CD4-positive, alpha-beta T cell treated with Interleukin-21 for 1 hour (primary cell): Measurements from ENCODE around the gene CCDC92B.
A peak's percentile ranks its signal among the peaks of the same experiment; 100 is the strongest.
"Not testable (repeated sequence)": the region's sequence is repeated elsewhere in the genome, so short reads cannot be mapped to it uniquely, and the experiment has no call there.

Experiments used
- DNase-seq: peaks from one replicate; pipeline ENCODE4 v3.0.0-alpha.2; 2020

CCDC92B gene

GRCh38 chr17:2749058-2749783 is at the start of gene CCDC92B:
Gene CCDC92B (minus strand): TSS chr17:2749652. CDS start chr17:2735145, 14,507 bp downstream.
- no peak for DNase-seq

- DNase-seq: peak; percentile 36
Measured at GRCh38 chr17:2798678-2799077, 49.2 kb upstream of the CCDC92B start.

GRCh38 chr17:2798188-2798587 is 48.7 kb upstream of the CCDC92B start:
- DNase-seq: no peak

GRCh38 chr17:2797637-2798036 is 48.2 kb upstream of the CCDC92B start:
- no peak for DNase-seq

GRCh38 chr17:2797226-2797625 is 47.8 kb upstream of the CCDC92B start:
- no peak for DNase-seq

- peak; percentile 86 for DNase-seq
Measured at GRCh38 chr17:2796164-2797125, 47.0 kb upstream of the CCDC92B start, which contains the start of gene RAP1GAP2. Gene RAP1GAP2 (plus strand): TSS chr17:2796438. CDS start chr17:2796528, 90 bp downstream.

GRCh38 chr17:2795441-2796163 is 46.1 kb upstream of the CCDC92B start:
- DNase-seq: no peak

GRCh38 chr17:2794111-2794803 is 44.8 kb upstream of the CCDC92B start:
- DNase-seq: peak; percentile 40

- peak; percentile 74 for DNase-seq
Measured at GRCh38 chr17:2792366-2793169, 43.1 kb upstream of the CCDC92B start.

GRCh38 chr17:2789700-2790099 is 40.2 kb upstream of the CCDC92B start:
- DNase-seq: no peak

- peak; percentile 94 for DNase-seq
Measured at GRCh38 chr17:2786176-2786881, 36.9 kb upstream of the CCDC92B start.

- DNase-seq: not testable (repeated sequence)
Measured at GRCh38 chr17:2785376-2785775, 35.9 kb upstream of the CCDC92B start.

GRCh38 chr17:2784864-2785263 is 35.4 kb upstream of the CCDC92B start:
- DNase-seq: no peak

- DNase-seq: no peak
Measured at GRCh38 chr17:2783310-2784030, 34.0 kb upstream of the CCDC92B start.

GRCh38 chr17:2782055-2782454 is 32.6 kb upstream of the CCDC92B start:
- no peak for DNase-seq

- DNase-seq: not testable (repeated sequence)
Measured at GRCh38 chr17:2781598-2781997, 32.1 kb upstream of the CCDC92B start.

GRCh38 chr17:2780931-2781454 is 31.5 kb upstream of the CCDC92B start:
- no peak for DNase-seq

- no peak for DNase-seq
Measured at GRCh38 chr17:2780256-2780655, 30.8 kb upstream of the CCDC92B start.

- no peak for DNase-seq
Measured at GRCh38 chr17:2779545-2779944, 30.1 kb upstream of the CCDC92B start.

GRCh38 chr17:2778489-2778888 is 29.0 kb upstream of the CCDC92B start:
- DNase-seq: no peak
